Islet of Langerhans (tissue), 1 donor: Measurements from ENCODE around the gene KIRREL3.
A peak's percentile ranks its signal among the peaks of the same experiment; 100 is the strongest.

ENCODE experiments used
- FAIRE-seq: peaks from one replicate; lab custom pipeline; 2011; peaks lifted over from hg19 to GRCh38; lab: Jason Lieb, UNC

KIRREL3 gene

GRCh38 chr11:126599217-126599897 is 401.2 kb downstream of the KIRREL3 start:
- no peak for FAIRE-seq

GRCh38 chr11:126598344-126599216 is 402.0 kb downstream of the KIRREL3 start:
- FAIRE-seq: no peak

- FAIRE-seq: no peak
Observed at GRCh38 chr11:126597041-126597440, 403.5 kb downstream of the KIRREL3 start.

GRCh38 chr11:126596474-126596873 is 404.1 kb downstream of the KIRREL3 start:
- no peak for FAIRE-seq

- no peak for FAIRE-seq
Observed at GRCh38 chr11:126595560-126595959, 405.0 kb downstream of the KIRREL3 start.

GRCh38 chr11:126594921-126595367 is 405.6 kb downstream of the KIRREL3 start:
- no peak for FAIRE-seq

GRCh38 chr11:126592496-126593410 is 407.8 kb downstream of the KIRREL3 start:
- no peak for FAIRE-seq

GRCh38 chr11:126591966-126592489 is 408.5 kb downstream of the KIRREL3 start:
- FAIRE-seq: no peak

GRCh38 chr11:126589492-126589803 is 411.1 kb downstream of the KIRREL3 start:
- no peak for FAIRE-seq

GRCh38 chr11:126588630-126589491 is 411.7 kb downstream of the KIRREL3 start:
- FAIRE-seq: no peak

- no peak for FAIRE-seq
Observed at GRCh38 chr11:126587541-126587940, 413.0 kb downstream of the KIRREL3 start.

- peak; percentile 95 for FAIRE-seq
Observed at GRCh38 chr11:126585774-126586491, 414.6 kb downstream of the KIRREL3 start.

- FAIRE-seq: no peak
Observed at GRCh38 chr11:126585388-126585773, 415.2 kb downstream of the KIRREL3 start.

- FAIRE-seq: no peak
Observed at GRCh38 chr11:126583594-126584427, 416.8 kb downstream of the KIRREL3 start.

GRCh38 chr11:126583101-126583500 is 417.5 kb downstream of the KIRREL3 start:
- FAIRE-seq: no peak

GRCh38 chr11:126581871-126582648 is 418.5 kb downstream of the KIRREL3 start:
- FAIRE-seq: no peak

- no peak for FAIRE-seq
Observed at GRCh38 chr11:126578426-126578825, 422.1 kb downstream of the KIRREL3 start.

GRCh38 chr11:126578021-126578420 is 422.5 kb downstream of the KIRREL3 start:
- FAIRE-seq: no peak

- no peak for FAIRE-seq
Observed at GRCh38 chr11:126575849-126576248, 424.7 kb downstream of the KIRREL3 start.
